Activated CD4-positive, alpha-beta T cell treated with anti-CD3 and anti-CD28 coated beads for 36 hours (primary cell): ENCODE data around the gene PCSK6. TPM values are rescaled to one million over a fixed set of nuclear protein-coding genes. Genes with fewer than 3 reads are reported as not detected.

Experiments
- ATAC-seq: fragments of 200-7000 bp; cut with Tn5 transposase; one replicate; pipeline ENCODE4 v1.10.0; 2021; ENCODE audit warnings: mild to moderate bottlenecking, moderate library complexity
- CTCF ChIA-PET: fragments of 350-600 bp; sonication (Branson Sonifier 250); formaldehyde crosslinking; loops from one replicate; lab custom pipeline; 2021; ENCODE audit warnings: antibody characterized with exemption; lab: Charles Lee
- POLR2A ChIA-PET: fragments of 350-600 bp; sonication (Branson Sonifier 250); formaldehyde crosslinking; loops from one replicate; lab custom pipeline; 2021; ENCODE audit warnings: antibody characterized with exemption, inconsistent platforms; lab: Charles Lee
- DNase-seq: peaks from one replicate; pipeline ENCODE4 v3.0.0-alpha.2; 2020
- H3K27ac Mint-ChIP-seq: one replicate; pipeline ENCODE4 v1.8.0; 2021; ENCODE audit warnings: mixed read lengths
- H3K27me3 Mint-ChIP-seq: one replicate; pipeline ENCODE4 v1.8.0; 2021; ENCODE audit warnings: mixed read lengths
- H3K36me3 Mint-ChIP-seq: one replicate; pipeline ENCODE4 v1.8.0; 2021; ENCODE audit warnings: low read depth, mixed read lengths
- H3K4me1 Mint-ChIP-seq: one replicate; pipeline ENCODE4 v1.8.0; 2021; ENCODE audit warnings: mixed read lengths
- H3K4me3 Mint-ChIP-seq: one replicate; pipeline ENCODE4 v1.8.0; 2021; ENCODE audit warnings: mild to moderate bottlenecking, moderate library complexity, mixed read lengths
- H3K9me3 Mint-ChIP-seq: one replicate; pipeline ENCODE4 v1.8.0; 2021; ENCODE audit warnings: low read depth, mixed read lengths
- intact Hi-C, 2 experiments: fragments of 100-400 bp; cut with DNase I in 1 of 2; cut with micrococcal nuclease in 1 of 2; formaldehyde crosslinking; loops; one replicate each; pipeline versions ENCODE4 v1.14.2 to v1.15.1; 2022 to 2024; cut with DNase I, micrococcal nuclease
- total RNA-seq, 2 experiments: library from RNA; stranded (reverse); gene quantifications; one replicate each; pipeline ENCODE4 v1.2.3, GENCODE V29; 2021

Gene PCSK6
- total RNA-seq, 2 experiments from 2014 or later, result 0.75 to 0.95 TPM

GRCh38 chr15:101531170-101531569 is 41.7 kb upstream of the PCSK6 start:
- CTCF ChIA-PET, result no interaction called here
- intact Hi-C loops, result no loop called here
- ATAC-seq (no peak), DNase-seq (no peak)
- Mint-ChIP-seq H3K9me3 (no peaks in the 10 kb centered on the region), H3K36me3 (no peaks in the 10 kb centered on the region), H3K27me3 (peaks cover 7% of the 10 kb centered on the region), H3K27ac (no peak overlapping the region), H3K4me3 (no peak overlapping the region), H3K4me1 (no peaks in the 10 kb centered on the region)
- POLR2A ChIA-PET, result no interaction called here

- ATAC-seq, result no peak
Observed at GRCh38 chr15:101530224-101530958, 40.9 kb upstream of the PCSK6 start.

DNA sequence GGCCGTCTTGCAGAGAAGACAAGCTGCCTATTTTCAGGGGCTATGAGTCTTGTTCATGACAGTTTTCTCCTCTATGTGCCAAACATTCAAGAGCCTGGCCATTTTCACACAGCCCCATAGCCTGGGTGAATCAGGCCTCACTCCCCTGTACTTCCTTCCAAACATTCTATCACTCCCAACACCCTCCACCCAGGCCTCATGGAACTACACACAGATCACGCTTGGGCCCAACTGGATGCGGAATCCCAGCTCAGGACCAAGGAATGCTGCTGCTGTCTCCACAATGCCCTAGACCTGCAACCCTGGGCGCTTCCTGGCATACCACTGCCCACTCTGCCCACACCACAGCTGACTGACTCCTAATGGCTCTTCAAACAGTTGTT is 39.4 kb upstream of the PCSK6 start:
- H3K4me3 Mint-ChIP-seq, result no peak overlapping the region
- peaks cover 7% of the 10 kb centered on the region for H3K27me3 Mint-ChIP-seq
- ChIA-PET POLR2A (no interaction called here), CTCF (no interaction called here)
- no peaks in the 10 kb centered on the region for H3K36me3 Mint-ChIP-seq
- H3K9me3 Mint-ChIP-seq, result no peaks in the 10 kb centered on the region
- H3K27ac Mint-ChIP-seq, result no peak overlapping the region
- ATAC-seq, result no peak
- intact Hi-C loops, result no loop called here
- DNase-seq, result no peak
- no peaks in the 10 kb centered on the region for H3K4me1 Mint-ChIP-seq

More at GRCh38 chr15:101530224-101530958, 40.9 kb upstream of the PCSK6 start:
- POLR2A ChIA-PET, result no interaction called here
- DNase-seq, result no peak
- Mint-ChIP-seq H3K4me1 (no peaks in the 10 kb centered on the region), H3K27ac (no peak overlapping the region), H3K9me3 (no peaks in the 10 kb centered on the region), H3K36me3 (no peaks in the 10 kb centered on the region), H3K4me3 (no peak overlapping the region), H3K27me3 (peaks cover 5% of the 10 kb centered on the region)
- intact Hi-C loops, result no loop called here
- CTCF ChIA-PET, result no interaction called here

GRCh38 chr15:101528108-101528916 is 38.8 kb upstream of the PCSK6 start:
- ChIA-PET CTCF (no interaction called here), POLR2A (no interaction called here)
- peaks cover 10% of the 10 kb centered on the region for H3K27me3 Mint-ChIP-seq
- no peak overlapping the region for H3K4me3 Mint-ChIP-seq
- H3K4me1 Mint-ChIP-seq, result no peaks in the 10 kb centered on the region
- H3K27ac Mint-ChIP-seq, result no peak overlapping the region
- no peaks in the 10 kb centered on the region for H3K36me3 Mint-ChIP-seq
- DNase-seq (no peak), ATAC-seq (no peak)
- intact Hi-C loops, result no loop called here
- H3K9me3 Mint-ChIP-seq, result no peaks in the 10 kb centered on the region

- no peaks in the 10 kb centered on the region for H3K9me3 Mint-ChIP-seq
- H3K4me3 Mint-ChIP-seq, result no peak overlapping the region
- intact Hi-C loops, result no loop called here
- POLR2A ChIA-PET, result no interaction called here
- H3K36me3 Mint-ChIP-seq, result no peaks in the 10 kb centered on the region
- no peak for DNase-seq
- no peak overlapping the region for H3K27ac Mint-ChIP-seq
- H3K4me1 Mint-ChIP-seq, result no peaks in the 10 kb centered on the region
- CTCF ChIA-PET, result no interaction called here
- H3K27me3 Mint-ChIP-seq, result peaks cover 14% of the 10 kb centered on the region
- ATAC-seq, result no peak
Observed at GRCh38 chr15:101526890-101527289, 37.4 kb upstream of the PCSK6 start.

GRCh38 chr15:101526442-101526841 is 36.9 kb upstream of the PCSK6 start:
- Mint-ChIP-seq H3K36me3 (no peaks in the 10 kb centered on the region), H3K27me3 (peaks cover 16% of the 10 kb centered on the region), H3K4me1 (peaks cover 3% of the 10 kb centered on the region), H3K27ac (no peak overlapping the region), H3K9me3 (no peaks in the 10 kb centered on the region), H3K4me3 (no peak overlapping the region)
- CTCF ChIA-PET, result no interaction called here
- no peak for ATAC-seq
- no peak for DNase-seq
- intact Hi-C loops, result no loop called here
- POLR2A ChIA-PET, result no interaction called here

- intact Hi-C loops, result no loop called here
- Mint-ChIP-seq H3K4me3 (no peak overlapping the region), H3K27ac (no peak overlapping the region), H3K9me3 (no peaks in the 10 kb centered on the region), H3K4me1 (peaks cover 4% of the 10 kb centered on the region), H3K27me3 (peaks cover 17% of the 10 kb centered on the region), H3K36me3 (no peaks in the 10 kb centered on the region)
- DNase-seq, result no peak
- POLR2A ChIA-PET, result no interaction called here
- CTCF ChIA-PET, result no interaction called here
- no peak for ATAC-seq
Observed at GRCh38 chr15:101526021-101526420, 36.5 kb upstream of the PCSK6 start.

DNA sequence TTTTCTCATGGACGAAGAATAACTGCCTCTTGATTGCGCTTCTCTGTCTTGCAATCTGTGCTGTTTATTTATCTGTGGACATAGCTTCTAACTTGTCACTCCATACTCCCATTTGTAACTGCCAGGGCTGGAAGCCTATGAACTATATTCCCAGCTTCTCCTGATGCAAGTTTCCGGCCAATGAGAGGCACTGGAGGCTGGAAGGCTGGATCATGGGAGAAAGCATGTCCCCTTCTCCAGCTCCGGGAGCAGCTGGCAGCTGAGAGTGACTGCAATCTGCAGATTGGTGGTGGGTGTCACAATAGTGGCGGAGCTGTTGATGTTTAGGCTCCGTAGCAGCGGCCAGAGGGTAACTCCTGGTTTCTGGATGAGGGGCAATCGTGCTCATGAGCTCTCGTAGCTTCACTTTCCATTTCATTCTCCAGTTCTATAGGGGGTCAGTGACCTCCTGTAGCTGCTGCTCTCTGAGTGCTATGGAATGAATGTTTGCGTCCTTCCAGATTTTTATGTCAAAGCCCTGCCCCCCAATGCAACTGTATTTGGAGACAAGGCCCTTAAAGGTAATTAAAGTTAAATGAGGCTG is 35.7 kb upstream of the PCSK6 start:
- DNase-seq, result no peak
- POLR2A ChIA-PET, result no interaction called here
- H3K4me3 Mint-ChIP-seq, result no peak overlapping the region
- CTCF ChIA-PET, result no interaction called here
- intact Hi-C loops, result no loop called here
- no peak overlapping the region for H3K27ac Mint-ChIP-seq
- H3K36me3 Mint-ChIP-seq, result no peaks in the 10 kb centered on the region
- H3K4me1 Mint-ChIP-seq, result peaks cover 4% of the 10 kb centered on the region
- ATAC-seq, result no peak
- no peaks in the 10 kb centered on the region for H3K9me3 Mint-ChIP-seq
- peaks cover 21% of the 10 kb centered on the region for H3K27me3 Mint-ChIP-seq

- no peak for DNase-seq
- peaks cover 28% of the 10 kb centered on the region for H3K27me3 Mint-ChIP-seq
- CTCF ChIA-PET, result no interaction called here
- H3K36me3 Mint-ChIP-seq, result no peaks in the 10 kb centered on the region
- ATAC-seq, result no peak
- peaks cover 4% of the 10 kb centered on the region for H3K4me1 Mint-ChIP-seq
- intact Hi-C loops, result no loop called here
- no peak overlapping the region for H3K4me3 Mint-ChIP-seq
- peaks cover 6% of the 10 kb centered on the region for H3K9me3 Mint-ChIP-seq
- no peak overlapping the region for H3K27ac Mint-ChIP-seq
- POLR2A ChIA-PET, result no interaction called here
Observed at GRCh38 chr15:101523560-101523940, 34.0 kb upstream of the PCSK6 start.

DNA sequence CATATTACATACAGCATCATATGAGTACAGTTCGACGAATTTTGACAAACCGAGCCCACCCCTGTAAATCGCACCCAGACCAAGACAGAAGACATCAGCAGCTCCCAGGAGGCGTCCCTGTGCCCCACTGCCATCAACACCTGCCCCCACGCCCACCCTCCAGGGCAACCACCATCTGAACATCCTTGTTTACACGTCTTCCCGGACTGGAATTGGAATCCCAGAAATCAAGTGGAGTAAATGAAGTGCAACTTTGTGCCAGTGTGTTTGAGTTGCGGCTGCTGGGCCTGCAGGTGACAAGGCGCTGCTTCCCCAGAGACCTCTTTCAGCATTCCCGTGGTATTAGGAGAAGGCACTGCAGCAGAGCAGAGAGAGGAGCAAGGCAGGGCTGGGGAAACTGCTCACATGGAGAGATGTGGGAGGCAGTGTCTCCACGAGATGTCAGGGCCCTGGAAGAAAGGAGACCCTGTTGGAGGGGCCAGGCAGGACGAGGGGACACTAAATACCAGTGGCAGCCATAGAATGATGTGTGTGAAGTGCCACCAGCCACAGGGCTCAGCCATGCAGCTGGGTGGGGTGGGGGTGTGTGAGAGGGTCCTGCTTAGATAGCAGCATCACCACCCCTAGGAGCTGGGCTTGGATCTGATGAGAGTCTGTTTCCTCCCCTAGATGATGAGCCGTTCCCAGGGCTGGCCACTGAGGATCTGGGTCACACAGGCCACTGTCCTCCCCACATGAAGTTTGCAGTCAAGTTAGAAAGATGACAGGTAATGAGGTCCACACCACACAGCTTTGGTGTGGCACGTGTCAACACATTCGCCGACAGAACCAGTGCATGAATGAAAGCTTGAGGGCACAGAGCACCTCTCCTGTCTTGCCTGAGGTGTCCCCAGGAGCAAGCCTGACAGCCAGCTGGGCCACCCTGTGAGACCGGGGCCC is 33.4 kb upstream of the PCSK6 start:
- intact Hi-C loops, result no loop called here
- Mint-ChIP-seq H3K27me3 (peaks cover 26% of the 10 kb centered on the region), H3K9me3 (peaks cover 11% of the 10 kb centered on the region), H3K4me3 (no peak overlapping the region), H3K27ac (no peak overlapping the region), H3K4me1 (peaks cover 4% of the 10 kb centered on the region), H3K36me3 (peaks cover 4% of the 10 kb centered on the region)
- ATAC-seq, result no peak
- DNase-seq, result no peak
- ChIA-PET CTCF (no interaction called here), POLR2A (no interaction called here)

GRCh38 chr15:101522091-101522490 is 32.6 kb upstream of the PCSK6 start:
- DNase-seq, result no peak
- H3K27ac Mint-ChIP-seq, result no peak overlapping the region
- intact Hi-C loops, result no loop called here
- H3K36me3 Mint-ChIP-seq, result peaks cover 4% of the 10 kb centered on the region
- ATAC-seq, result no peak
- no peak overlapping the region for H3K4me3 Mint-ChIP-seq
- peaks cover 25% of the 10 kb centered on the region for H3K27me3 Mint-ChIP-seq
- ChIA-PET CTCF (no interaction called here), POLR2A (no interaction called here)
- peaks cover 4% of the 10 kb centered on the region for H3K4me1 Mint-ChIP-seq
- H3K9me3 Mint-ChIP-seq, result peaks cover 14% of the 10 kb centered on the region
